Measurements from ENCODE around the gene RAPGEF6.

- no peak for TF ChIP-seq CTCF (IDR thresholded peaks at IDR 0.05; ENCODE audit: poor library complexity, severe bottlenecking)
- no peak for TF ChIP-seq TAF1 (IDR thresholded peaks at IDR 0.05; ENCODE audit: low read depth)
- no peak for TF ChIP-seq MXI1 (conservative IDR thresholded peaks at IDR 0.05; ENCODE audit: poor library complexity, severe bottlenecking)
- TF ChIP-seq EZH2 (IDR thresholded peaks at IDR 0.05; ENCODE audit: borderline replicate concordance, insufficient read depth, low read length, poor library complexity, severe bottlenecking) = no peak
- TF ChIP-seq POLR2AphosphoS5 (IDR thresholded peaks at IDR 0.05) = no peak
- TF ChIP-seq EP300 (conservative IDR thresholded peaks at IDR 0.05; ENCODE audit: poor library complexity, severe bottlenecking) = no peak
- no peak for TF ChIP-seq RAD21 (conservative IDR thresholded peaks at IDR 0.05)
- TF ChIP-seq, protein P1, sequence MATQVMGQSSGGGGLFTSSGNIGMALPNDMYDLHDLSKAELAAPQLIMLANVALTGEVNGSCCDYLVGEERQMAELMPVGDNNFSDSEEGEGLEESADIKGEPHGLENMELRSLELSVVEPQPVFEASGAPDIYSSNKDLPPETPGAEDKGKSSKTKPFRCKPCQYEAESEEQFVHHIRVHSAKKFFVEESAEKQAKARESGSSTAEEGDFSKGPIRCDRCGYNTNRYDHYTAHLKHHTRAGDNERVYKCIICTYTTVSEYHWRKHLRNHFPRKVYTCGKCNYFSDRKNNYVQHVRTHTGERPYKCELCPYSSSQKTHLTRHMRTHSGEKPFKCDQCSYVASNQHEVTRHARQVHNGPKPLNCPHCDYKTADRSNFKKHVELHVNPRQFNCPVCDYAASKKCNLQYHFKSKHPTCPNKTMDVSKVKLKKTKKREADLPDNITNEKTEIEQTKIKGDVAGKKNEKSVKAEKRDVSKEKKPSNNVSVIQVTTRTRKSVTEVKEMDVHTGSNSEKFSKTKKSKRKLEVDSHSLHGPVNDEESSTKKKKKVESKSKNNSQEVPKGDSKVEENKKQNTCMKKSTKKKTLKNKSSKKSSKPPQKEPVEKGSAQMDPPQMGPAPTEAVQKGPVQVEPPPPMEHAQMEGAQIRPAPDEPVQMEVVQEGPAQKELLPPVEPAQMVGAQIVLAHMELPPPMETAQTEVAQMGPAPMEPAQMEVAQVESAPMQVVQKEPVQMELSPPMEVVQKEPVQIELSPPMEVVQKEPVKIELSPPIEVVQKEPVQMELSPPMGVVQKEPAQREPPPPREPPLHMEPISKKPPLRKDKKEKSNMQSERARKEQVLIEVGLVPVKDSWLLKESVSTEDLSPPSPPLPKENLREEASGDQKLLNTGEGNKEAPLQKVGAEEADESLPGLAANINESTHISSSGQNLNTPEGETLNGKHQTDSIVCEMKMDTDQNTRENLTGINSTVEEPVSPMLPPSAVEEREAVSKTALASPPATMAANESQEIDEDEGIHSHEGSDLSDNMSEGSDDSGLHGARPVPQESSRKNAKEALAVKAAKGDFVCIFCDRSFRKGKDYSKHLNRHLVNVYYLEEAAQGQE (IDR thresholded peaks at IDR 0.05; ENCODE audit: borderline replicate concordance) = no peak
- TF ChIP-seq SMC3 (conservative IDR thresholded peaks at IDR 0.05; ENCODE audit: poor library complexity) = no peak
Measured at GRCh38 chr5:131607418-131607817, 27.6 kb downstream of the RAPGEF6 start.

Data from neural cell (in vitro differentiated cells).